HepG2 (cell line): ENCODE results near the gene LENG1. TPM values are rescaled to one million over a fixed set of nuclear protein-coding genes. Genes with fewer than 3 reads are reported as not detected.
A peak's percentile ranks its signal among the peaks of the same experiment; 100 is the strongest.

Experiments used
- CHD2 ChIP-seq: IDR thresholded peaks from 2 replicates; pipeline ENCODE4 v1.6.1; 2011; ENCODE audit warnings: low read depth, low read length, improper control_type of control experiment
- ESRRA ChIP-seq: sonication (generic); formaldehyde crosslinking; IDR thresholded peaks from 2 replicates; pipeline ENCODE4 v1.5.1; 2020; ENCODE audit warnings: mild to moderate bottlenecking, low read depth, missing genetic modification reagents
- GABPB1 ChIP-seq: IDR thresholded peaks from 2 replicates; pipeline ENCODE4 v1.6.1; 2016; ENCODE audit warnings: mild to moderate bottlenecking, missing genetic modification reagents, moderate library complexity, missing compliant biosample characterization
- PRPF4 ChIP-seq: fragments of 200-400 bp; formaldehyde crosslinking; IDR thresholded peaks from 2 replicates; pipeline ENCODE4 v1.6.1; 2016; ENCODE audit warnings: low read length, low read depth; ENCODE audit not compliant: poor library complexity, severe bottlenecking
- SIN3B ChIP-seq: fragments of 150-350 bp; IDR thresholded peaks from 2 replicates; pipeline ENCODE4 v1.6.1; 2014; ENCODE audit warnings: low read length
- ZNF230 ChIP-seq: sonication (generic); formaldehyde crosslinking; IDR thresholded peaks from 2 replicates; pipeline ENCODE4 v1.4.0; 2020; ENCODE audit warnings: mild to moderate bottlenecking, missing genetic modification reagents
- ZNF343 ChIP-seq: sonication (generic); formaldehyde crosslinking; IDR thresholded peaks from 2 replicates; pipeline ENCODE4 v1.4.0; 2020; ENCODE audit warnings: mild to moderate bottlenecking, missing genetic modification reagents
- ZNF776 ChIP-seq: sonication (generic); formaldehyde crosslinking; IDR thresholded peaks from 2 replicates; pipeline ENCODE4 v1.4.0; 2020; ENCODE audit warnings: mild to moderate bottlenecking, missing genetic modification reagents
- ZSCAN20 ChIP-seq: sonication (generic); formaldehyde crosslinking; IDR thresholded peaks from 2 replicates; pipeline ENCODE4 v1.4.0; 2020; ENCODE audit warnings: missing genetic modification reagents, mild to moderate bottlenecking, borderline replicate concordance
- ZSCAN25 ChIP-seq: sonication (generic); formaldehyde crosslinking; IDR thresholded peaks from 2 replicates; pipeline ENCODE4 v1.8.0; 2022; ENCODE audit warnings: mild to moderate bottlenecking, missing genetic modification reagents
- polyA plus RNA-seq, 8 experiments: library from polyadenylated mRNA; depleted of rRNA in 3 of 8; stranded (reverse) in 7 of 8; unstranded in 1 of 8; fragments of >200 nt; fragmentation: Illumina TruSeq in 4 of 8; extraction: Trizol in 4 of 8; gene quantifications; 2 replicates each; pipeline versions ENCODE4 v1.2.1 to v1.2.3, GENCODE V29; 2011 to 2016; ENCODE audit warnings: low read depth in 4 of 8, missing spikeins in 1 of 8, mixed read lengths in 1 of 8; ENCODE audit not compliant: insufficient read depth in 1 of 8
- total RNA-seq, 5 experiments: library from RNA; depleted of rRNA; stranded (reverse); fragments of >200 nt; fragmentation: Illumina TruSeq; extraction: Trizol; gene quantifications; 2 replicates each; pipeline ENCODE4 v1.2.3, GENCODE V29; 2016; ENCODE audit warnings: low read depth in 1 of 5
- TF ChIP-seq, protein P1 (sequence below): IDR thresholded peaks from 2 replicates; pipeline ENCODE4 v1.4.0; 2020; ENCODE audit warnings: mild to moderate bottlenecking, missing genetic modification reagents
- TF ChIP-seq, protein P2 (sequence below): sonication (generic); formaldehyde crosslinking; IDR thresholded peaks from 2 replicates; pipeline ENCODE4 v1.9.0; 2021; ENCODE audit warnings: missing genetic modification reagents, mild to moderate bottlenecking, borderline replicate concordance
- TF ChIP-seq, protein P3 (sequence below): sonication (generic); formaldehyde crosslinking; IDR thresholded peaks from 2 replicates; pipeline ENCODE4 v1.9.0; 2021; ENCODE audit warnings: missing genetic modification reagents, borderline replicate concordance
- TF ChIP-seq, protein P4 (sequence below): sonication (generic); formaldehyde crosslinking; IDR thresholded peaks from 2 replicates; pipeline ENCODE4 v1.4.0; 2020; ENCODE audit warnings: missing genetic modification reagents
- TF ChIP-seq, protein P5 (sequence below): sonication (generic); formaldehyde crosslinking; IDR thresholded peaks from 2 replicates; pipeline ENCODE4 v1.5.0; 2020; ENCODE audit warnings: mild to moderate bottlenecking, missing genetic modification reagents

Gene LENG1
- total and polyA plus RNA-seq, 2 of the 13 experiments (the other 11 are each of a cell fraction or from before 2014, with no cell fraction given): 1.8 to 3.8 TPM

DNA sequence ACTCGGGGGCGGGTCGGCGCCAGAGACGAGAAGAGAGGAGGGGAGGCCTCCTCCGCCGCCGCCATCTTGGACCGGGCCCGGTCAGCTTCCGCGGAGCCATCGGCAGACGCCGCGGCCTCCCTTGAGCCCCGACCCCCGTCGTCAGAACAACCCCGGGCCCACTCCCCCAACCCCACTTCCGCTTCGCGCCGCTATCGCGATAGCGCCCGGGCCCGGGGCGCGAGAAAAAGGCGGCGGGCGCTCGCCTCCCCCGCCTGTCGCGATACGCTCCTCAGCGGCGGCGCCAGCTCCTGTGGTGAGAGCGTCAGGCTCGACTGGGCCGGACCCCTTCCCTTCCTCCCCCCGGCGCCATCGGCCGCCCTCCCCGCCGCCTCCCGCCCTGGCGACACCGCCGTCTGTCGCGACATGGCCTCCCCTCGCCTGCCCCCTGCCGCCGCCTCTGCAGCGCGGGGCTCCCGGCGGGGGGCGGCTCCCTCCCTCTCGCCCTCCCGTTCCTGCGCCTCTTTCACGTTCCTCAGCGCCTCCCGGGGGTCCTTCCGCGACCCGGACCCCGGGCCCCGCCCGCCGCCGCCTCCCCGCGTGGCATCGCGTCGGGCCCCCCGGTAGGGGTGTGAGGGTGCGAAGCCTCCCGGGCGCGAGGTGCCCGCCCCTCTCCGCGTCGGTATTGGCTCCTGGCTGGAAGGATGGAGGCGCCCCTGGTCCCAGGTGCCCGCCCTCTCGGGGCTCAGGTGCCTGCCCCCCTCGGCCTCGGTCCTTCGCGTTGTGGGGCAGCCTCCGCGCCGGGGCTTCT lies 21.6 kb downstream of the LENG1 start, which contains the start of gene CNOT3 (continued):
- TF ChIP-seq, protein P1, sequence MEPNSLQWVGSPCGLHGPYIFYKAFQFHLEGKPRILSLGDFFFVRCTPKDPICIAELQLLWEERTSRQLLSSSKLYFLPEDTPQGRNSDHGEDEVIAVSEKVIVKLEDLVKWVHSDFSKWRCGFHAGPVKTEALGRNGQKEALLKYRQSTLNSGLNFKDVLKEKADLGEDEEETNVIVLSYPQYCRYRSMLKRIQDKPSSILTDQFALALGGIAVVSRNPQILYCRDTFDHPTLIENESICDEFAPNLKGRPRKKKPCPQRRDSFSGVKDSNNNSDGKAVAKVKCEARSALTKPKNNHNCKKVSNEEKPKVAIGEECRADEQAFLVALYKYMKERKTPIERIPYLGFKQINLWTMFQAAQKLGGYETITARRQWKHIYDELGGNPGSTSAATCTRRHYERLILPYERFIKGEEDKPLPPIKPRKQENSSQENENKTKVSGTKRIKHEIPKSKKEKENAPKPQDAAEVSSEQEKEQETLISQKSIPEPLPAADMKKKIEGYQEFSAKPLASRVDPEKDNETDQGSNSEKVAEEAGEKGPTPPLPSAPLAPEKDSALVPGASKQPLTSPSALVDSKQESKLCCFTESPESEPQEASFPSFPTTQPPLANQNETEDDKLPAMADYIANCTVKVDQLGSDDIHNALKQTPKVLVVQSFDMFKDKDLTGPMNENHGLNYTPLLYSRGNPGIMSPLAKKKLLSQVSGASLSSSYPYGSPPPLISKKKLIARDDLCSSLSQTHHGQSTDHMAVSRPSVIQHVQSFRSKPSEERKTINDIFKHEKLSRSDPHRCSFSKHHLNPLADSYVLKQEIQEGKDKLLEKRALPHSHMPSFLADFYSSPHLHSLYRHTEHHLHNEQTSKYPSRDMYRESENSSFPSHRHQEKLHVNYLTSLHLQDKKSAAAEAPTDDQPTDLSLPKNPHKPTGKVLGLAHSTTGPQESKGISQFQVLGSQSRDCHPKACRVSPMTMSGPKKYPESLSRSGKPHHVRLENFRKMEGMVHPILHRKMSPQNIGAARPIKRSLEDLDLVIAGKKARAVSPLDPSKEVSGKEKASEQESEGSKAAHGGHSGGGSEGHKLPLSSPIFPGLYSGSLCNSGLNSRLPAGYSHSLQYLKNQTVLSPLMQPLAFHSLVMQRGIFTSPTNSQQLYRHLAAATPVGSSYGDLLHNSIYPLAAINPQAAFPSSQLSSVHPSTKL (CRISPR knock-in tag): no peak
- TF ChIP-seq, protein P2, sequence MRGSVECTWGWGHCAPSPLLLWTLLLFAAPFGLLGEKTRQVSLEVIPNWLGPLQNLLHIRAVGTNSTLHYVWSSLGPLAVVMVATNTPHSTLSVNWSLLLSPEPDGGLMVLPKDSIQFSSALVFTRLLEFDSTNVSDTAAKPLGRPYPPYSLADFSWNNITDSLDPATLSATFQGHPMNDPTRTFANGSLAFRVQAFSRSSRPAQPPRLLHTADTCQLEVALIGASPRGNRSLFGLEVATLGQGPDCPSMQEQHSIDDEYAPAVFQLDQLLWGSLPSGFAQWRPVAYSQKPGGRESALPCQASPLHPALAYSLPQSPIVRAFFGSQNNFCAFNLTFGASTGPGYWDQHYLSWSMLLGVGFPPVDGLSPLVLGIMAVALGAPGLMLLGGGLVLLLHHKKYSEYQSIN (CRISPR knock-in tag): no peak
- peak; percentile 74; the same call in 1 of the 2 replicates for TF ChIP-seq ZNF776 (CRISPR knock-in tag)
- TF ChIP-seq SIN3B: no peak; the same call in 1 of the 2 replicates
- 0 out of 2 replicates have a peak, but pooled peaks have one; percentile 22 for TF ChIP-seq ZSCAN25 (CRISPR knock-in tag)
- peak; percentile 58; the same call in 1 of the 2 replicates for TF ChIP-seq GABPB1
- TF ChIP-seq PRPF4: no peak
- no peak; the same call in 1 of the 2 replicates for TF ChIP-seq ZNF343 (CRISPR knock-in tag)
- TF ChIP-seq ESRRA: peak; percentile 47; the same call in 1 of the 2 replicates
- TF ChIP-seq, protein P3, sequence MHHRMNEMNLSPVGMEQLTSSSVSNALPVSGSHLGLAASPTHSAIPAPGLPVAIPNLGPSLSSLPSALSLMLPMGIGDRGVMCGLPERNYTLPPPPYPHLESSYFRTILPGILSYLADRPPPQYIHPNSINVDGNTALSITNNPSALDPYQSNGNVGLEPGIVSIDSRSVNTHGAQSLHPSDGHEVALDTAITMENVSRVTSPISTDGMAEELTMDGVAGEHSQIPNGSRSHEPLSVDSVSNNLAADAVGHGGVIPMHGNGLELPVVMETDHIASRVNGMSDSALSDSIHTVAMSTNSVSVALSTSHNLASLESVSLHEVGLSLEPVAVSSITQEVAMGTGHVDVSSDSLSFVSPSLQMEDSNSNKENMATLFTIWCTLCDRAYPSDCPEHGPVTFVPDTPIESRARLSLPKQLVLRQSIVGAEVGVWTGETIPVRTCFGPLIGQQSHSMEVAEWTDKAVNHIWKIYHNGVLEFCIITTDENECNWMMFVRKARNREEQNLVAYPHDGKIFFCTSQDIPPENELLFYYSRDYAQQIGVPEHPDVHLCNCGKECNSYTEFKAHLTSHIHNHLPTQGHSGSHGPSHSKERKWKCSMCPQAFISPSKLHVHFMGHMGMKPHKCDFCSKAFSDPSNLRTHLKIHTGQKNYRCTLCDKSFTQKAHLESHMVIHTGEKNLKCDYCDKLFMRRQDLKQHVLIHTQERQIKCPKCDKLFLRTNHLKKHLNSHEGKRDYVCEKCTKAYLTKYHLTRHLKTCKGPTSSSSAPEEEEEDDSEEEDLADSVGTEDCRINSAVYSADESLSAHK (CRISPR knock-in tag): no peak
- peak; percentile 59; the same call in 1 of the 2 replicates for TF ChIP-seq CHD2
- TF ChIP-seq, protein P4, sequence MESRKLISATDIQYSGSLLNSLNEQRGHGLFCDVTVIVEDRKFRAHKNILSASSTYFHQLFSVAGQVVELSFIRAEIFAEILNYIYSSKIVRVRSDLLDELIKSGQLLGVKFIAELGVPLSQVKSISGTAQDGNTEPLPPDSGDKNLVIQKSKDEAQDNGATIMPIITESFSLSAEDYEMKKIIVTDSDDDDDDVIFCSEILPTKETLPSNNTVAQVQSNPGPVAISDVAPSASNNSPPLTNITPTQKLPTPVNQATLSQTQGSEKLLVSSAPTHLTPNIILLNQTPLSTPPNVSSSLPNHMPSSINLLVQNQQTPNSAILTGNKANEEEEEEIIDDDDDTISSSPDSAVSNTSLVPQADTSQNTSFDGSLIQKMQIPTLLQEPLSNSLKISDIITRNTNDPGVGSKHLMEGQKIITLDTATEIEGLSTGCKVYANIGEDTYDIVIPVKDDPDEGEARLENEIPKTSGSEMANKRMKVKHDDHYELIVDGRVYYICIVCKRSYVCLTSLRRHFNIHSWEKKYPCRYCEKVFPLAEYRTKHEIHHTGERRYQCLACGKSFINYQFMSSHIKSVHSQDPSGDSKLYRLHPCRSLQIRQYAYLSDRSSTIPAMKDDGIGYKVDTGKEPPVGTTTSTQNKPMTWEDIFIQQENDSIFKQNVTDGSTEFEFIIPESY: no peak
- TF ChIP-seq ZSCAN20 (CRISPR knock-in tag): 0 out of 2 replicates have a peak, but pooled peaks have one; percentile 27
- TF ChIP-seq ZNF230: no peak
- TF ChIP-seq, protein P5, sequence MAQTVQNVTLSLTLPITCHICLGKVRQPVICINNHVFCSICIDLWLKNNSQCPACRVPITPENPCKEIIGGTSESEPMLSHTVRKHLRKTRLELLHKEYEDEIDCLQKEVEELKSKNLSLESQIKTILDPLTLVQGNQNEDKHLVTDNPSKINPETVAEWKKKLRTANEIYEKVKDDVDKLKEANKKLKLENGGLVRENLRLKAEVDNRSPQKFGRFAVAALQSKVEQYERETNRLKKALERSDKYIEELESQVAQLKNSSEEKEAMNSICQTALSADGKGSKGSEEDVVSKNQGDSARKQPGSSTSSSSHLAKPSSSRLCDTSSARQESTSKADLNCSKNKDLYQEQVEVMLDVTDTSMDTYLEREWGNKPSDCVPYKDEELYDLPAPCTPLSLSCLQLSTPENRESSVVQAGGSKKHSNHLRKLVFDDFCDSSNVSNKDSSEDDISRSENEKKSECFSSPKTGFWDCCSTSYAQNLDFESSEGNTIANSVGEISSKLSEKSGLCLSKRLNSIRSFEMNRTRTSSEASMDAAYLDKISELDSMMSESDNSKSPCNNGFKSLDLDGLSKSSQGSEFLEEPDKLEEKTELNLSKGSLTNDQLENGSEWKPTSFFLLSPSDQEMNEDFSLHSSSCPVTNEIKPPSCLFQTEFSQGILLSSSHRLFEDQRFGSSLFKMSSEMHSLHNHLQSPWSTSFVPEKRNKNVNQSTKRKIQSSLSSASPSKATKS (CRISPR knock-in tag): no peak
